Spleen (tissue), 11 donors: ENCODE results near the gene MATK. TPM values are rescaled to one million over a fixed set of nuclear protein-coding genes. Genes with fewer than 3 reads are reported as not detected.

Experiments used
- DNase-seq: peaks from one replicate; pipeline ENCODE4 v3.0.0-alpha.2; 2020
- H3K27ac ChIP-seq, 8 donors: fragments of 200-600 bp; sonication (generic) in 7 of 8; 1 replicate in 4 of 8; 2 replicates in 4 of 8; pipeline versions ENCODE4 v1.5.0 to v1.8.0; 2016 to 2021; ENCODE audit warnings: inconsistent platforms in 4 of 8, mild to moderate bottlenecking in 4 of 8, moderate library complexity in 1 of 8
- H3K27me3 ChIP-seq, 7 donors: fragments of 200-600 bp; sonication (generic) in 6 of 7; replicated peaks in 1 of 7; 1 replicate in 4 of 7; 2 replicates in 3 of 7; pipeline versions ENCODE4 v1.5.0 to v1.8.0; 2016 to 2021; ENCODE audit warnings: inconsistent platforms in 3 of 7, mild to moderate bottlenecking in 1 of 7
- H3K36me3 ChIP-seq, 6 donors: fragments of 200-600 bp; sonication (generic) in 5 of 6; 1 replicate in 4 of 6; 2 replicates in 2 of 6; pipeline versions ENCODE4 v1.5.0 to v1.8.0; 2016 to 2021; ENCODE audit warnings: inconsistent platforms in 2 of 6
- H3K4me1 ChIP-seq, 6 donors: fragments of 200-600 bp; sonication (generic) in 5 of 6; 1 replicate in 3 of 6; 2 replicates in 3 of 6; pipeline versions ENCODE4 v1.5.0 to v1.8.0; 2016 to 2021; ENCODE audit warnings: inconsistent platforms in 3 of 6
- H3K4me3 ChIP-seq, 8 donors: fragments of 200-600 bp; sonication (generic) in 7 of 8; 1 replicate in 4 of 8; 2 replicates in 4 of 8; pipeline versions ENCODE4 v1.5.0 to v1.8.0; 2016 to 2021; ENCODE audit warnings: inconsistent platforms in 4 of 8, mild to moderate bottlenecking in 4 of 8, moderate library complexity in 2 of 8
- H3K9me3 ChIP-seq, 8 donors: fragments of 200-600 bp; sonication (generic) in 7 of 8; 1 replicate in 4 of 8; 2 replicates in 4 of 8; pipeline versions ENCODE4 v1.5.0 to v1.8.0; 2016 to 2021; ENCODE audit warnings: inconsistent platforms in 4 of 8
- CTCF ChIP-seq, 11 experiments: fragments of 200-600 bp in 7 of 11; fragments of 450-650 bp in 4 of 11; sonication (generic) in 4 of 11; IDR thresholded peaks in 8 of 11; conservative IDR thresholded peaks in 3 of 11; 1 replicate in 7 of 11; 2 replicates in 4 of 11; pipeline versions ENCODE4 v1.4.0 to v1.8.0; 2016 to 2021; ENCODE audit warnings: antibody characterized with exemption in 11 of 11, inconsistent platforms in 4 of 11, mild to moderate bottlenecking in 1 of 11
- POLR2A ChIP-seq, 3 donors: fragments of 450-650 bp; IDR thresholded peaks; one replicate each; pipeline ENCODE4 v1.5.1; 2017; ENCODE audit warnings: antibody characterized with exemption in 3 of 3, mild to moderate bottlenecking in 1 of 3
- POLR2AphosphoS5 ChIP-seq, 3 donors: sonication (generic); formaldehyde crosslinking; IDR thresholded peaks; one replicate each; pipeline ENCODE4 v1.5.1; 2017; ENCODE audit warnings: antibody characterized with exemption in 3 of 3
- WGBS, 5 donors: extraction: QIAGEN DNeasy Blood & Tissue Kit in 3 of 5; methylation state at CpG; one replicate each; pipeline versions ENCODE4 v1.1.5 to v1.1.7; 2013 to 2018; 5-methylcytosine and 5-hydroxymethylcytosine counted together
- intact Hi-C: fragments of 100-400 bp; cut with DNase I; formaldehyde crosslinking; loops from one replicate; pipeline ENCODE4 v1.15.0; 2023; ENCODE audit warnings: low total_unique reads
- polyA plus RNA-seq, 3 donors: library from polyadenylated mRNA; stranded (reverse); fragments of 200-250 nt; gene quantifications; one replicate each; pipeline ENCODE4 v1.2.1, GENCODE V29; 2013
- total RNA-seq, 7 donors: library from RNA; depleted of rRNA in 3 of 7; stranded (reverse); fragments of >200 nt in 3 of 7; fragmentation: NEBNext Ultra II Directional in 4 of 7; extraction: Animal tissue kit (Norgen Biotek cat#: 25700) in 4 of 7; gene quantifications; one replicate each; pipeline versions ENCODE4 v1.1.0 to v1.2.1, GENCODE V29; 2016 to 2021
- donor health status: healthy with polysubstance abuse.
- donor health status: DM: no; HTN: no; CAD: no; lungs with moderate emphysema.
- donor health status: DM: no; HTN: no; CAD: no.
- donor health status: Bipolar disorder and iron deficiency.
- donor health status: healthy.
- donor health status: DM: no; HTN: no; CAD: no.
- donor health status: DM: yes; HTN: yes; CAD: no.

Gene MATK
- total and polyA plus RNA-seq, 10 donors = 8.1 to 22.6 (median 16.6) TPM

- 86 to 90% (median 88%) methylated on average over 10 of the region's 10 CpGs for WGBS, 5 donors
- intact Hi-C loops = no loop called here
- DNase-seq = no peak
- H3K27me3 ChIP-seq = peaks cover 0 to 19% (median 0%) of the 10 kb centered on the region in 7 donors
- peaks cover 0 to 10% (median 0%) of the 10 kb centered on the region in 6 donors for H3K36me3 ChIP-seq
- H3K4me1 ChIP-seq = no peaks in the 10 kb centered on the region
- H3K27ac ChIP-seq = no peak overlapping the region
- no peaks in the 10 kb centered on the region for H3K9me3 ChIP-seq
- no peak overlapping the region for H3K4me3 ChIP-seq
- TF ChIP-seq POLR2A (IDR thresholded peaks at IDR 0.05) (no peak), CTCF (IDR thresholded peaks at IDR 0.05 in 8 of 11, conservative IDR thresholded peaks at IDR 0.05 in 3 of 11) (no peak), POLR2AphosphoS5 (IDR thresholded peaks at IDR 0.05) (no peak)
Observed at GRCh38 chr19:3737487-3738205, 48.5 kb downstream of the MATK start.

GRCh38 chr19:3736106-3736724 is 50.0 kb downstream of the MATK start:
- peaks cover 0 to 19% (median 0%) of the 10 kb centered on the region in 7 donors for H3K27me3 ChIP-seq

GRCh38 chr19:3734310-3734600 is 51.9 kb downstream of the MATK start:
- Histone ChIP-seq H3K27ac (no peak overlapping the region), H3K4me1 (no peaks in the 10 kb centered on the region), H3K36me3 (peaks cover 0 to 10% (median 0%) of the 10 kb centered on the region in 6 donors), H3K4me3 (no peak overlapping the region), H3K27me3 (peaks cover 0 to 19% (median 0%) of the 10 kb centered on the region in 7 donors), H3K9me3 (no peaks in the 10 kb centered on the region)
- no peak for TF ChIP-seq POLR2AphosphoS5 (IDR thresholded peaks at IDR 0.05)
- intact Hi-C loops = no loop called here
- DNase-seq = no peak
- WGBS, 5 donors = 82 to 96% (median 92%) methylated on average over 14 of the region's 14 CpGs

More at GRCh38 chr19:3736106-3736724, 50.0 kb downstream of the MATK start:
- Histone ChIP-seq H3K4me1 (no peaks in the 10 kb centered on the region), H3K36me3 (peaks cover 0 to 10% (median 0%) of the 10 kb centered on the region in 6 donors), H3K4me3 (no peak overlapping the region), H3K9me3 (no peaks in the 10 kb centered on the region), H3K27ac (no peak overlapping the region)
- no peak for DNase-seq
- 76 to 89% (median 86%) methylated on average over 19 to 21 of the region's 21 CpGs for WGBS, 5 donors
- intact Hi-C loops = no loop called here
- no peak for TF ChIP-seq POLR2A (IDR thresholded peaks at IDR 0.05)
- TF ChIP-seq POLR2AphosphoS5 (IDR thresholded peaks at IDR 0.05) = no peak
- TF ChIP-seq CTCF (IDR thresholded peaks at IDR 0.05 in 8 of 11, conservative IDR thresholded peaks at IDR 0.05 in 3 of 11) = no peak

GRCh38 chr19:3733549-3734309 is 52.5 kb downstream of the MATK start:
- H3K27ac ChIP-seq = no peak overlapping the region
- 79 to 82% (median 81%) methylated on average over 20 of the region's 20 CpGs for WGBS, 5 donors
- H3K9me3 ChIP-seq = no peaks in the 10 kb centered on the region
- no peak for DNase-seq
- H3K4me3 ChIP-seq = no peak overlapping the region
- TF ChIP-seq POLR2A (IDR thresholded peaks at IDR 0.05) = no peak
- TF ChIP-seq POLR2AphosphoS5 (IDR thresholded peaks at IDR 0.05) = no peak
- TF ChIP-seq CTCF (IDR thresholded peaks at IDR 0.05 in 8 of 11, conservative IDR thresholded peaks at IDR 0.05 in 3 of 11) = no peak
- H3K36me3 ChIP-seq = peaks cover 0 to 10% (median 0%) of the 10 kb centered on the region in 6 donors
- no peaks in the 10 kb centered on the region for H3K4me1 ChIP-seq
- intact Hi-C loops = no loop called here
- H3K27me3 ChIP-seq = peaks cover 0 to 19% (median 0%) of the 10 kb centered on the region in 7 donors
